ENCODE measurements around the gene MEIS1.
A peak's percentile ranks its signal among the peaks of the same experiment; 100 is the strongest.

MEIS1 gene

GRCh38 chr2:66555501-66556324, 120.8 kb downstream of the MEIS1 start:
- Histone ChIP-seq H3K36me3 (replicated peaks) (no peaks in the 10 kb centered on the region), H3K27ac (no peak overlapping the region), H3K4me3 (ENCODE audit: low read depth, low read length) (peak overlapping the region; percentile 30), H3K27me3 (replicated peaks) (no peaks in the 10 kb centered on the region)
- in situ Hi-C loops (cut with HindIII; ENCODE audit: low pct_ligation_motif_present, low sequenced_read_pairs) = no loop called here
- TF ChIP-seq, protein P1, sequence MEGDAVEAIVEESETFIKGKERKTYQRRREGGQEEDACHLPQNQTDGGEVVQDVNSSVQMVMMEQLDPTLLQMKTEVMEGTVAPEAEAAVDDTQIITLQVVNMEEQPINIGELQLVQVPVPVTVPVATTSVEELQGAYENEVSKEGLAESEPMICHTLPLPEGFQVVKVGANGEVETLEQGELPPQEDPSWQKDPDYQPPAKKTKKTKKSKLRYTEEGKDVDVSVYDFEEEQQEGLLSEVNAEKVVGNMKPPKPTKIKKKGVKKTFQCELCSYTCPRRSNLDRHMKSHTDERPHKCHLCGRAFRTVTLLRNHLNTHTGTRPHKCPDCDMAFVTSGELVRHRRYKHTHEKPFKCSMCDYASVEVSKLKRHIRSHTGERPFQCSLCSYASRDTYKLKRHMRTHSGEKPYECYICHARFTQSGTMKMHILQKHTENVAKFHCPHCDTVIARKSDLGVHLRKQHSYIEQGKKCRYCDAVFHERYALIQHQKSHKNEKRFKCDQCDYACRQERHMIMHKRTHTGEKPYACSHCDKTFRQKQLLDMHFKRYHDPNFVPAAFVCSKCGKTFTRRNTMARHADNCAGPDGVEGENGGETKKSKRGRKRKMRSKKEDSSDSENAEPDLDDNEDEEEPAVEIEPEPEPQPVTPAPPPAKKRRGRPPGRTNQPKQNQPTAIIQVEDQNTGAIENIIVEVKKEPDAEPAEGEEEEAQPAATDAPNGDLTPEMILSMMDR (IDR thresholded peaks at IDR 0.05; ENCODE audit: low read depth, low read length, missing control alignments) = no peak
- DNase-seq = no peak

DNA sequence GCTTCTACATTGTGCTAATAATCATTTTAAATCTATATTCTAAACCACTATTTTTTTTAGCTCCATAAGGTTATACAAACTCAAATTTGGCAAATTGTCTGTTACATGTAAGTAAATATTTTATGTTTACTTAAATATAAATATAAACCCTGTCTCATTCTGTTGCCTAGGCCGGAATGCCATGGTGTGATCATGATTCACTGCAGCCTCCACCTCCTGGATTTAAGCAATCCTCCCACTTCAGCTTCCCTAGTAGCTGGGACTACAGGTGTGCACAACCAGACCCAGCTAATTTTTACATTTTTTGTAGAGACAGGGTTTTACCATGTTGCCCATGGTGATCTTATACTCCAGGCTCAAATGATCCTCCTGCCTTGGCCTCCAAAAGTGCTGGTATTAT, 124.7 kb downstream of the MEIS1 start:
- Histone ChIP-seq H3K27ac (no peak overlapping the region), H3K4me3 (ENCODE audit: low read depth, low read length) (no peak overlapping the region), H3K36me3 (replicated peaks) (no peaks in the 10 kb centered on the region), H3K27me3 (replicated peaks) (no peaks in the 10 kb centered on the region)
- in situ Hi-C loops (cut with HindIII; ENCODE audit: low pct_ligation_motif_present, low sequenced_read_pairs) = no loop called here
- DNase-seq = no peak
- TF ChIP-seq, protein P1 (IDR thresholded peaks at IDR 0.05; ENCODE audit: low read depth, low read length, missing control alignments) = no peak

GRCh38 chr2:66560683-66561082, 125.8 kb downstream of the MEIS1 start:
- TF ChIP-seq, protein P1 (IDR thresholded peaks at IDR 0.05; ENCODE audit: low read depth, low read length, missing control alignments) = no peak
- H3K27me3 ChIP-seq (replicated peaks) = no peaks in the 10 kb centered on the region
- H3K4me3 ChIP-seq (ENCODE audit: low read depth, low read length) = no peak overlapping the region
- no peak for DNase-seq
- H3K36me3 ChIP-seq (replicated peaks) = no peaks in the 10 kb centered on the region
- H3K27ac ChIP-seq = no peak overlapping the region
- in situ Hi-C loops (cut with HindIII; ENCODE audit: low pct_ligation_motif_present, low sequenced_read_pairs) = no loop called here

DNA sequence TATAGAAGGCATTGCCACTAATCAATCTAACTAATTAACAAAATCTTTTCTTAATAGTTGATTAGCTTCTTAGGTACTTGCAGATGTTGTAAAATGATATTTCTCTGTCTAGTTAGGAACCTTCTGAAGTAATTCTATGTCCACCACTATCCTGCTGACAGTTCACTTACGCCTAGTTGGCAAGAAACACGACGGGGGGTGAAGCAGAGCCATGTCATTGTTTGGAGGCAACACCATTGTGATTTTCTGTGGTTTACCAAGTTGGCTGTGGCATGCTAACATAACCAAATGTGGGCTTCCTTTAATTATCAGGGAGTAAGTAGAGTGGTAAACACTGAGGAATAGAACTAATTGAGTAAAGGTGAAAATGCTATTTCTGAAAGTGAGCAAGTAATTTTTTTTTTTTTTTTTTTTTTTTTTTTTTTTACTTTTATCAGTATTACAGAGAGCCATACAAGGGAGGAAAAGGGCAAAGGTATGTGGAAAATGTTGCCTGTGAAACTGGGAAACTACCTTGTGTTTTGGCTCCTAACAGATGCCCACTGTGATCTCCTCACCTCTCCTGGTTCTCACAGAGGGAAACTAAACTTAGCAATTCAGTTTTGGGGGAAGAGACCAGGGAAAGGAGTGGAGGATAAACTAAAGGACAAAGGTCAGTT, 126.8 kb downstream of the MEIS1 start:
- H3K36me3 ChIP-seq (replicated peaks) = no peaks in the 10 kb centered on the region
- no peak overlapping the region for H3K27ac ChIP-seq
- TF ChIP-seq, protein P1 (IDR thresholded peaks at IDR 0.05; ENCODE audit: low read depth, low read length, missing control alignments) = no peak
- no peak overlapping the region for H3K4me3 ChIP-seq (ENCODE audit: low read depth, low read length)
- DNase-seq = no peak
- in situ Hi-C loops (cut with HindIII; ENCODE audit: low pct_ligation_motif_present, low sequenced_read_pairs) = no loop called here
- no peaks in the 10 kb centered on the region for H3K27me3 ChIP-seq (replicated peaks)

GRCh38 chr2:66562304-66562685, 127.4 kb downstream of the MEIS1 start:
- H3K27me3 ChIP-seq (replicated peaks) = no peaks in the 10 kb centered on the region
- H3K4me3 ChIP-seq (ENCODE audit: low read depth, low read length) = no peak overlapping the region
- no peaks in the 10 kb centered on the region for H3K36me3 ChIP-seq (replicated peaks)
- no peak overlapping the region for H3K27ac ChIP-seq
- TF ChIP-seq, protein P1 (IDR thresholded peaks at IDR 0.05; ENCODE audit: low read depth, low read length, missing control alignments) = no peak
- in situ Hi-C loops (cut with HindIII; ENCODE audit: low pct_ligation_motif_present, low sequenced_read_pairs) = no loop called here
- DNase-seq = no peak

All from brain microvascular endothelial cell (primary cell).